DND-41 (cell line): ENCODE data around the gene CTSH.

ENCODE experiments used
- ATAC-seq: fragments of 200-7000 bp; cut with Tn5 transposase; 3 replicates; pipeline ENCODE4 v1.9.1; 2021; ENCODE audit warnings: low read depth; ENCODE audit not compliant: insufficient read depth
- DNase-seq: peaks from one replicate; pipeline ENCODE4 v3.0.0-alpha.2; 2020
- H2AFZ ChIP-seq: 2 replicates; pipeline ENCODE4 v1.6.0; 2012; ENCODE audit warnings: low read depth, low read length
- H3K27ac ChIP-seq: 2 replicates; pipeline ENCODE4 v1.5.1; 2012; ENCODE audit warnings: low read length, inconsistent platforms
- H3K27me3 ChIP-seq: fragments of 200-600 bp; sonication (generic); 2 replicates; pipeline ENCODE4 v1.6.0; 2012; ENCODE audit warnings: low read length, mild to moderate bottlenecking, inconsistent platforms; ENCODE audit not compliant: insufficient read depth, poor library complexity
- H3K36me3 ChIP-seq: 2 replicates; pipeline ENCODE4 v1.5.1; 2012; ENCODE audit warnings: low read length, inconsistent platforms; ENCODE audit not compliant: insufficient read depth
- H3K4me1 ChIP-seq: 2 replicates; pipeline ENCODE4 v1.5.1; 2012; ENCODE audit warnings: mild to moderate bottlenecking, low read length; ENCODE audit not compliant: insufficient read depth
- H3K4me2 ChIP-seq: 2 replicates; pipeline ENCODE4 v1.6.0; 2012; ENCODE audit warnings: mild to moderate bottlenecking, moderate library complexity, low read length, inconsistent platforms; ENCODE audit not compliant: insufficient read depth
- H3K4me3 ChIP-seq, 2 experiments: fragments of 200-600 bp in 1 of 2; shearing (Covaris generic) in 1 of 2; 2 replicates each; pipeline ENCODE4 v1.5.1; 2012 to 2016; ENCODE audit warnings: inconsistent platforms in 2 of 2, low read length in 2 of 2, mild to moderate bottlenecking in 2 of 2, low read depth in 1 of 2, moderate library complexity in 1 of 2
- H3K79me2 ChIP-seq: 2 replicates; pipeline ENCODE4 v1.6.0; 2012; ENCODE audit warnings: low read length, inconsistent platforms; ENCODE audit not compliant: insufficient read depth
- H3K9ac ChIP-seq: 2 replicates; pipeline ENCODE4 v1.6.0; 2012; ENCODE audit warnings: low read depth, mild to moderate bottlenecking, inconsistent platforms, low read length, moderate library complexity
- H3K9me3 ChIP-seq: 2 replicates; pipeline ENCODE4 v1.5.1; 2012; ENCODE audit warnings: low read length, moderate library complexity, mild to moderate bottlenecking, inconsistent platforms; ENCODE audit not compliant: insufficient read depth, severe bottlenecking
- H4K20me1 ChIP-seq: 2 replicates; pipeline ENCODE4 v1.6.0; 2012; ENCODE audit warnings: low read length; ENCODE audit not compliant: insufficient read depth
- EZH2 ChIP-seq: IDR thresholded peaks from 3 replicates; pipeline ENCODE4 v1.6.1; 2012; ENCODE audit warnings: borderline replicate concordance, low read depth, mild to moderate bottlenecking, moderate library complexity, low read length, inconsistent platforms; ENCODE audit not compliant: severe bottlenecking
- TF ChIP-seq, protein P1 (sequence below): IDR thresholded peaks from 2 replicates; pipeline ENCODE4 v1.5.1; 2012; ENCODE audit warnings: borderline replicate concordance, low read length, moderate library complexity, mild to moderate bottlenecking; ENCODE audit not compliant: poor library complexity, severe bottlenecking; ENCODE audit errors: extremely low read depth

Gene CTSH

GRCh38 chr15:78916088-78916487 lies 28.8 kb downstream of the CTSH start:
- H3K4me2 ChIP-seq, result no peak overlapping the region
- H3K9me3 ChIP-seq, result no peaks in the 10 kb centered on the region
- peaks cover 8% of the 10 kb centered on the region; the same call in 1 of the 2 replicates for H4K20me1 ChIP-seq
- H2AFZ ChIP-seq, result no peak overlapping the region
- H3K79me2 ChIP-seq, result no peaks in the 10 kb centered on the region; the same call in 1 of the 2 replicates
- TF ChIP-seq, protein P1, sequence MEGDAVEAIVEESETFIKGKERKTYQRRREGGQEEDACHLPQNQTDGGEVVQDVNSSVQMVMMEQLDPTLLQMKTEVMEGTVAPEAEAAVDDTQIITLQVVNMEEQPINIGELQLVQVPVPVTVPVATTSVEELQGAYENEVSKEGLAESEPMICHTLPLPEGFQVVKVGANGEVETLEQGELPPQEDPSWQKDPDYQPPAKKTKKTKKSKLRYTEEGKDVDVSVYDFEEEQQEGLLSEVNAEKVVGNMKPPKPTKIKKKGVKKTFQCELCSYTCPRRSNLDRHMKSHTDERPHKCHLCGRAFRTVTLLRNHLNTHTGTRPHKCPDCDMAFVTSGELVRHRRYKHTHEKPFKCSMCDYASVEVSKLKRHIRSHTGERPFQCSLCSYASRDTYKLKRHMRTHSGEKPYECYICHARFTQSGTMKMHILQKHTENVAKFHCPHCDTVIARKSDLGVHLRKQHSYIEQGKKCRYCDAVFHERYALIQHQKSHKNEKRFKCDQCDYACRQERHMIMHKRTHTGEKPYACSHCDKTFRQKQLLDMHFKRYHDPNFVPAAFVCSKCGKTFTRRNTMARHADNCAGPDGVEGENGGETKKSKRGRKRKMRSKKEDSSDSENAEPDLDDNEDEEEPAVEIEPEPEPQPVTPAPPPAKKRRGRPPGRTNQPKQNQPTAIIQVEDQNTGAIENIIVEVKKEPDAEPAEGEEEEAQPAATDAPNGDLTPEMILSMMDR, result no peak
- TF ChIP-seq EZH2, result no peak
- H3K9ac ChIP-seq, result no peak overlapping the region
- DNase-seq, result no peak
- no peaks in the 10 kb centered on the region for H3K27me3 ChIP-seq
- no peak overlapping the region for H3K27ac ChIP-seq
- no peak overlapping the region for H3K4me3 ChIP-seq
- H3K4me1 ChIP-seq, result no peaks in the 10 kb centered on the region
- no peak for ATAC-seq
- peaks cover 64% of the 10 kb centered on the region for H3K36me3 ChIP-seq

GRCh38 chr15:78915341-78916087 lies 29.3 kb downstream of the CTSH start:
- Histone ChIP-seq H3K9me3 (no peaks in the 10 kb centered on the region), H3K4me3 (no peak overlapping the region), H3K4me1 (no peaks in the 10 kb centered on the region), H3K36me3 (peaks cover 68% of the 10 kb centered on the region), H3K27me3 (no peaks in the 10 kb centered on the region), H3K27ac (no peak overlapping the region), H3K9ac (no peak overlapping the region), H3K4me2 (no peak overlapping the region), H2AFZ (no peak overlapping the region), H3K79me2 (no peaks in the 10 kb centered on the region; the same call in 1 of the 2 replicates), H4K20me1 (peaks cover 8% of the 10 kb centered on the region; the same call in 1 of the 2 replicates)
- no peak for ATAC-seq
- TF ChIP-seq, protein P1, result no peak
- no peak for TF ChIP-seq EZH2
- no peak for DNase-seq

DNA sequence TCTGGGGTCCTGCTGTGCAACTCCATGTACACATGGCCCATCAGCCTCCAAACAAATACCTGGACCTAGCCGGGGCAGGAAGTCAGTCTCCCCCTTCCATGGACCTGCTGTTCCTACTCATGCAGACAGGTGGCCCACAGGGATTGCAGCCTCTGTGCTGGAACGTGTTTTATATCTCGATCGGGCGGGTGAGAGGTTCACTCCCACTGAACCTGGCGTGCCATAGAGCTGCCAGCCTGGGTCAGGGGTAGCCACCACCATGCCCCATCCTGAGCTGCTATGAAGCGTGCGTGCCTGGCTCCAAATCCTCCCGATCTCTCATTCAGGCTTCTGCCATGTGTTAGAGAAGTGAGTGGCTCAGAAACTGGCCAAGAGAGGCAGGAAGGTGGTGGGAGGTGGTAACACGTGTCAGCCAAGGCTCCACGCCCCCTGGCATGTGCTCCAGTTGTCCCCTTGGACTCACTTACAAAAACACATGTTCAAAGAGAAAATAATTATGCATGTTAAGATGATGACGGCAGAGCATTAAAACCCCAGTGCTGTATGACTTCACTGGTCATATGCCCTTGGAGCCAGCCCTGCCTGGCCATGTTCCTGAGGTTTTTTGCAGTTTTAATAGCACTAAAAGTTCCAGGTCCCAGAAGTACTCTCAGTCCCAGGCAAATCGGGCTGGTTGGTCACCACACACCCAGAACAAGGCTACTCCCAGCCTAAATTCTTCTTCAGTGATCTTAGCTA lies 30.6 kb downstream of the CTSH start:
- ATAC-seq (no peak; the same call in 2 of the 3 replicates), DNase-seq (no peak)
- TF ChIP-seq EZH2, result no peak
- TF ChIP-seq, protein P1, result peak; percentile 37
- Histone ChIP-seq H4K20me1 (peaks cover 16% of the 10 kb centered on the region), H3K27ac (no peak overlapping the region), H3K9ac (no peak overlapping the region), H3K9me3 (no peaks in the 10 kb centered on the region), H3K4me3 (no peak overlapping the region), H3K4me2 (no peak overlapping the region), H2AFZ (no peak overlapping the region), H3K27me3 (no peaks in the 10 kb centered on the region), H3K36me3 (peaks cover 72% of the 10 kb centered on the region), H3K4me1 (no peaks in the 10 kb centered on the region), H3K79me2 (no peaks in the 10 kb centered on the region; the same call in 1 of the 2 replicates)
